Dendritic cell treated with granulocyte-macrophage colony-stimulating factor and Interleukin-4, amounts not matched to agents 40 ng/mL and 50 ng/mL, for 4 days (primary cell): ENCODE results near the gene MIER2.
"Not testable (repeated sequence)": the region's sequence is repeated elsewhere in the genome, so short reads cannot be mapped to it uniquely, and the experiment has no call there.

ENCODE experiments used
- H3K27ac Mint-ChIP-seq: one replicate; pipeline ENCODE4 v1.8.0; 2022; ENCODE audit warnings: mild to moderate bottlenecking, mixed read lengths
- H3K27me3 Mint-ChIP-seq: one replicate; pipeline ENCODE4 v1.8.0; 2022; ENCODE audit warnings: mild to moderate bottlenecking, mixed read lengths
- H3K36me3 Mint-ChIP-seq: one replicate; pipeline ENCODE4 v1.8.0; 2022; ENCODE audit warnings: low read depth, mixed read lengths
- H3K4me1 Mint-ChIP-seq: one replicate; pipeline ENCODE4 v1.8.0; 2022; ENCODE audit warnings: low read depth, mixed read lengths
- H3K4me3 Mint-ChIP-seq: one replicate; pipeline ENCODE4 v1.8.0; 2022; ENCODE audit warnings: mild to moderate bottlenecking, moderate library complexity, mixed read lengths
- H3K9me3 Mint-ChIP-seq: one replicate; pipeline ENCODE4 v1.8.0; 2022; ENCODE audit warnings: mixed read lengths
- intact Hi-C: fragments of 100-400 bp; cut with micrococcal nuclease; formaldehyde crosslinking; loops from one replicate; pipeline ENCODE4 v1.15.0; 2022

MIER2 gene

DNA sequence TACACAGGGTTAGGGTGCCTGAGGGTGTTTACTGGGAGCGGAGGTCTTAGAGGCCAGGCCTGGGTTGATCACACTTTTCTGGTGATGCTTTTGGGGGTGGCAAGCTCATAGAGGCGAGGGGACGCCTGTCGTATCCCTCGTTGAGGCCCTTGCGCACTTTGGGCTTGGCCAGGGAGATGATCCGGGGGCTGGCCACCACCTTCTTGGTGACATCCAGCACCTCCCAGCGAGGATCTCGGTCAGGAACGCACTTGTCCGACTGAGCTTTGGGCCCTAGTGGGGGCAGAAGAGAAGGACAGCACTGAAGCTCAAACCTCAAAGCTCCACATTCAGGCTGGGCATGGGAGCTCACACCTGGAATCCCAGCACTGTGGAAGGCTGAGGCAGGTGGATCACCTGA is 17.6 kb upstream of the MIER2 start:
- Mint-ChIP-seq H3K4me1 (no peaks in the 10 kb centered on the region), H3K9me3 (no peaks in the 10 kb centered on the region), H3K27me3 (peaks cover 26% of the 10 kb centered on the region), H3K36me3 (no peaks in the 10 kb centered on the region), H3K4me3 (no peak overlapping the region), H3K27ac (no peak overlapping the region)
- intact Hi-C loops, result no loop called here

- Mint-ChIP-seq H3K4me1 (no peaks in the 10 kb centered on the region), H3K27me3 (peaks cover 16% of the 10 kb centered on the region), H3K36me3 (no peaks in the 10 kb centered on the region), H3K4me3 (no peak overlapping the region), H3K27ac (no peak overlapping the region), H3K9me3 (peaks cover 4% of the 10 kb centered on the region)
- intact Hi-C loops, result no loop called here
Observed at GRCh38 chr19:359653-359925, 15.0 kb upstream of the MIER2 start.

DNA sequence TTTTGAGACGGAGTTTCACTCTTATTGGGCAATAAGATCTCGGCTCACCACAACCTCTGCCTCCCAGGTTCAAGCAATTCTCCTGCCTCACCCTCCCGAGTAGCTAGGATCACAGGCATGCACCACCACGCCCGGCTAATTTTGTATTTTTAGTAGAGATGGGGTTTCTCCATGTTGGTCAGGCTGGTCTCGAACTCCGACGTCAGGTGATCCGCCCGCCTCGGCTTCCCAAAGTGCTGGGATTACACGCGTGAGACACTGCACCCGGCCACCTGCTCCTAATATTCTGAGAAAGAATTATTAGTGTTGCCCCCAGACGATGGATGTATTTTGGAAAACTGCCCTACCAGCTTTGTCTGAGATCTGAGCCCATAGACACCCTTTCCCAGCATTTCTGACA is 10.9 kb upstream of the MIER2 start:
- H3K27ac Mint-ChIP-seq, intact Hi-C loops, H3K36me3 Mint-ChIP-seq, H3K4me1 Mint-ChIP-seq, H3K4me3 Mint-ChIP-seq: not testable (repeated sequence)
- peaks cover 19% of the 10 kb centered on the region for H3K27me3 Mint-ChIP-seq
- peaks cover 21% of the 10 kb centered on the region for H3K9me3 Mint-ChIP-seq

DNA sequence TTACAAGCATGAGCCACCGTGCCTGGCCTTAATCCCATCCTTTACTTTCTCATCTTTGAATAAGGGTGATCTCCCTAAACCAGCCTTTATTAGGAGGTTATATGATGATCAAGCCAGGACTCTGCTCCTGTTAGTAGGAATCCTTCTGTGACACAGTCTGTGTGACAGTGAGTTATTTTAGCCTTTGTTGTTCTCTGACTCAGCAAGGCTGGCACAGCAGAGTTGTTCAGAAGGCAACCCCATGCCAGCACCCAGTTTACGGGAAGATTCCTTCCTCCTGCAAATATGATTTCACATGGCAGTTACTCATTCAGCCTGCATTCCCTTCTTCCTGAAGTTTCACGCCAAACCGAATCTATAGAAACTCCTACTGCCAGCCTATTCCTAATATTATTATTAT is 10.5 kb upstream of the MIER2 start:
- Mint-ChIP-seq H3K27ac (no peak overlapping the region), H3K4me3 (no peak overlapping the region), H3K9me3 (peaks cover 21% of the 10 kb centered on the region), H3K4me1 (no peaks in the 10 kb centered on the region), H3K36me3 (no peaks in the 10 kb centered on the region), H3K27me3 (peaks cover 19% of the 10 kb centered on the region)
- intact Hi-C loops, result no loop called here

- Mint-ChIP-seq H3K4me3 (no peak overlapping the region), H3K4me1 (no peaks in the 10 kb centered on the region), H3K9me3 (peaks cover 21% of the 10 kb centered on the region), H3K27me3 (peaks cover 16% of the 10 kb centered on the region), H3K27ac (no peak overlapping the region), H3K36me3 (no peaks in the 10 kb centered on the region)
- intact Hi-C loops, result no loop called here
Observed at GRCh38 chr19:351976-352625, 7.5 kb upstream of the MIER2 start.

GRCh38 chr19:347946-348861 is 3.6 kb upstream of the MIER2 start:
- intact Hi-C loops, result no loop called here
- no peak overlapping the region for H3K27ac Mint-ChIP-seq

DNA sequence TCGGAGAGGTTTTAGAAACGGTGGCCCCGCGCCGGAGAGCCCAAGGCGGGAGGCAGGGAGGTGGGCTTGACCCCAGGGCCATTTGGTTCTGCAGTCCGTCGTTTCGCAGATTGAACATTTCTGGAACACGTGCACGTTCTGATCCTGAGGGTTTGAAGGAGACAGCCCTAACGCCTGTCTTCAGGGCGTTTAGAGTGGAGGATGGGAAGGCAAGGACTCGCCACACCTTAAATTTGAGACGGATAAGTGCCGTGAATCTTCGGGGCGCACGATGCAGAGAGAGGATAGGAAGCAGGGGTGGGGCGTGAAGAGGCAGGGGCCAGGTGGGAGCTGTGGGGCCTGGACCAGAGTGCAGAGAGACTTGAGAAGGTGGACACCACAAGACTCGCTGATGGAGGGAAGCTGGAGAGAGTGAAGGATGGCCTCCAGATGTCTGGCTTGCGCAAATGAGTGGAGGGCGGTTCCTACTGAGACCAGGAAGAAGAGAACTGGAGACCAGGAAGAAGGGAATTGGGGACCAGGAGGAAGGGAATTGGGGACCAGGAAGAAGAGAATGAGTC is 804 bp upstream of the MIER2 start:
- Mint-ChIP-seq H3K9me3 (no peaks in the 10 kb centered on the region), H3K36me3 (peaks cover 12% of the 10 kb centered on the region), H3K4me1 (peaks cover 46% of the 10 kb centered on the region), H3K27ac (no peak overlapping the region), H3K4me3 (peak overlapping the region; percentile 72), H3K27me3 (peaks cover 25% of the 10 kb centered on the region)
- intact Hi-C loops, result no loop called here

More at GRCh38 chr19:347946-348861, 3.6 kb upstream of the MIER2 start:
- Mint-ChIP-seq H3K9me3 (peaks cover 5% of the 10 kb centered on the region), H3K4me3 (no peak overlapping the region), H3K4me1 (peaks cover 18% of the 10 kb centered on the region), H3K27me3 (peaks cover 30% of the 10 kb centered on the region), H3K36me3 (no peaks in the 10 kb centered on the region)

DNA sequence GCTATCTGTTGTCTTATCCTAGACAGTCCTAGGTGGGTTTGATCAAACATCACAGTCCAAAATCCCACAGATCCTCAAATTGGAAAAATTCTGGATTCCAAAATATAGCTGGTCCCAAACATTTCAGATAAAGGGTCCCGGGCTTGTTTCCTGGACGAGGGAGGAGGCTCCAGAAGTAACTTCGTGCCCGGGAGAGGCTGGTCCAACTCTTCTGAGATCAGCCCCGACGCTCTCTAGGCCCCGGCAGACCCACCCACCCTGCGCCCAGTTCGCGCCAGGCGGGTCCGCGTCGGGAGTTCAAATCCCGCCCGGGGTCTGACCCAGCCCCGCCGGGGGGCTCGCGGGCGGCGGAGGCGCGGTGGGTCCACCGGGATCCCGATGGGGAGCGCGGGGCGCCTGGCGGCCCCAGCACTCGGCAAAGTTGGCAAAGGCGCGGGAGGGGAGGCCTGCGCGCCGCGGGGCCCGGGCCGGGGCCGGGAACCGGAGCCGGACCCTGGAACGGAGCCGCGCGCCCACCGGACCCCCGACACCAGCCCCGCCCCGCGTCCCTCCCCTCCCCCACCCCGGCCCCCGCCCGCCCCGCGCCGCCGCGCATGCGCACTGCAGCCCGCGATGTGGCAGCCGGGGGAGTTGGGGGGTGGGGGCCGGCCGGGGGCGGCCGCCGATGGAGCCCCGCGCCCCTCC is 513 bp downstream of the MIER2 start:
- Mint-ChIP-seq H3K27ac (peak overlapping the region; percentile 12), H3K4me1 (peaks cover 57% of the 10 kb centered on the region), H3K9me3 (no peaks in the 10 kb centered on the region), H3K4me3 (peak overlapping the region; percentile 68), H3K36me3 (peaks cover 24% of the 10 kb centered on the region), H3K27me3 (peaks cover 25% of the 10 kb centered on the region)
- intact Hi-C loops, result no loop called here

DNA sequence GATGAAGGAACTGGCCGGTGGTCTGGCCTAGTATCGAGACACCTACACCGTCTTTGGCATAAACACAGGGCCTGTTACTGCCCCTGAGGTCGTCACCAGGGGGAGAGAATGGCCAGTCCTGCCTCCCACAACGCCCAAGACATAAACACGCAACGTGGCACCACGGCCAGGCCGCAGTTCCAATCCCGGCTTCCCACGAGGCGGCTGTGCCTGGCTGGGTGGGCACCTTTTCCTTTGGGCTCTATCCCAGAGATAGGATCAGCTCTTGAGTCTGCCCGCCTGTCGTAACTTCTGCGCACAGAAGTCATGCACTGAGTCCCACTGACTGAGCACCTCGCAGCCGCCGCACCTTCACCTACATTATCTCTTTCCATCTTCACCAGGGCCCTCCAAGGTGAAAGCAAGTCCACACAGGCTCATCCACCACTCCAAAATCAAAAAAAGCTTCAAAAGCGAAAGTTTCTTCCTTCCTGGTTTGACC is 1.1 kb downstream of the MIER2 start:
- Mint-ChIP-seq H3K4me1 (peaks cover 63% of the 10 kb centered on the region), H3K36me3 (peaks cover 27% of the 10 kb centered on the region), H3K4me3 (peak overlapping the region; percentile 68), H3K27me3 (peaks cover 25% of the 10 kb centered on the region), H3K27ac (peak overlapping the region; percentile 12), H3K9me3 (no peaks in the 10 kb centered on the region)
- intact Hi-C loops, result no loop called here

- Mint-ChIP-seq H3K4me1 (peaks cover 67% of the 10 kb centered on the region), H3K27ac (peak overlapping the region; percentile 79), H3K36me3 (peaks cover 27% of the 10 kb centered on the region), H3K27me3 (peaks cover 21% of the 10 kb centered on the region), H3K4me3 (peak overlapping the region; percentile 68), H3K9me3 (no peaks in the 10 kb centered on the region)
- intact Hi-C loops, result no loop called here
Observed at GRCh38 chr19:342801-343421, 1.7 kb downstream of the MIER2 start.

- H3K27ac Mint-ChIP-seq, result peak overlapping the region; percentile 79
- peaks cover 20% of the 10 kb centered on the region for H3K27me3 Mint-ChIP-seq
- intact Hi-C loops, result no loop called here
- no peaks in the 10 kb centered on the region for H3K9me3 Mint-ChIP-seq
- peaks cover 70% of the 10 kb centered on the region for H3K4me1 Mint-ChIP-seq
- peak overlapping the region; percentile 32 for H3K4me3 Mint-ChIP-seq
- peaks cover 31% of the 10 kb centered on the region for H3K36me3 Mint-ChIP-seq
Observed at GRCh38 chr19:342128-342455, 2.5 kb downstream of the MIER2 start.

DNA sequence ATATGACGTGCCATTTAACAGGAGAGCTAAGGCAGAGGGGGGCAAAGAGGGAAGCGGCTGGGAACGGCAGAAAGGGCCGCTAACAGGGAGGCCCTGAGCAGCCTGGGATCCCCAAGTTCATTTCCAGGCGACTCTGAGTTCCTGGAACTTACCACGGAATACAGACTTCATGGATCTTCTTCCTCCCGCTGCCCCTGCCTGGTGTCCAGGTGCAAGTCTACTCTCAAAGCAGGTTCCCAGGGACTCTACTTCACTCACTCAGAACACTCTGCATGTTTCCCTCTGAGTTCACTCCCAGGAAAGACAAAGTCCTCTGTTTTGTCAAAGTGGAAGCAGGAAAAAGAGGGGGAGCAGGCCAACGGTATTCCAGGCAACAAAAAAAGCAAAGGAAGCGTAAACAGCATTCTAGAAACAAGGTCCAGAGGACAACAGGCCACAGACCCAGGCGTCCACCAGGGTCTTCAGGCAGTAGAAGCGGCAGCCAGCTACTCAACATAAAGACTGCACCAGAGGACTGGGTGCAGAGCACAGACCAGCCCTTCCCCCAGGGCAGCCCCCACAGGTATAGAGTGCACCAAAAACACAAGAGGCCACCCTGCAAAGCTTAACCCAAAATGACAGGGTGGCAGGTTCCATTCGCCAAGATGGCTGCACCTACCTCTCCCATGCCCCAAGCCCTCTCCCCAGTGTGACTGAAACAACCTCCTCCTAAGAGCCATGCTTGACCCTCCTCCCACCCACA is 3.0 kb downstream of the MIER2 start:
- Mint-ChIP-seq H3K4me3 (no peak overlapping the region), H3K27ac (peak overlapping the region; percentile 27), H3K9me3 (no peaks in the 10 kb centered on the region), H3K4me1 (peaks cover 73% of the 10 kb centered on the region), H3K27me3 (peaks cover 15% of the 10 kb centered on the region), H3K36me3 (peaks cover 36% of the 10 kb centered on the region)
- intact Hi-C loops, result no loop called here
